ENCODE data around the gene SSUH2.

DNA sequence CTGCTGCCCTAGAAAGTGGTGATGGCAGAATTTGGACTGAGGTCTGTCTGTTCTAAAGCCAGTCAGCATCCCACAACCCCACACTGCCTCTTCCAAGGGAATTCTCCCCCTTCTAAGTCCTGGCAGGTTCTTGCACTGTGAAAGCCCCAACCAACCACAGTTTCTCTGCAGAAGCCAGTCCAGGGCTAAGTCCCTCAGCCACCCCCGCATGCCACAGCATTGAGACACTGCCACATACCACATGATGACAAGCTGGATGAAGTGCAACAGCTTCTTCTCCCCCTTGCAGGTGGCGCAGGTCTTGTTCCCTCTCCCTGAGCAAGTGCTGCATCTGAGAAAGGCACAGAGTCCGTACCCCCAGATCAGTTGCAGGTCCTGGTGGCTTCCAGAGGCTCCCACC, 18.6 kb downstream of the SSUH2 start:
- TF ChIP-seq EZH2 (IDR thresholded peaks at IDR 0.05; ENCODE audit: low read depth, unreplicated experiment) = no peak
- TF ChIP-seq CTCF (conservative IDR thresholded peaks at IDR 0.05; ENCODE audit: low read depth in 2 of 2) = no peak
- TF ChIP-seq POLR2AphosphoS5 (IDR thresholded peaks at IDR 0.05; ENCODE audit: low read depth) = no peak
